ENCODE results near the gene SLCO2A1.

GRCh38 chr3:133910422-133910821, 119.3 kb downstream of the SLCO2A1 start:
- TF ChIP-seq POLR2A (IDR thresholded peaks at IDR 0.05) (no peak), CTCF (IDR thresholded peaks at IDR 0.05) (no peak)

All from testis (tissue), 2 donors.